Measurements from ENCODE around the gene KRTAP4-9. TPM values are rescaled to one million over a fixed set of nuclear protein-coding genes. Genes with fewer than 3 reads are reported as not detected.

KRTAP4-9 gene
- total and polyA plus RNA-seq, 2 of the 13 experiments (the other 11 are each of a cell fraction or from before 2014, with no cell fraction given) = not detected

- Histone ChIP-seq H3K4me1 (ENCODE audit: insufficient read depth, low read length) (no peaks in the 10 kb centered on the region), H3K9me3 (ENCODE audit: low read length) (no peaks in the 10 kb centered on the region), H3K27ac (ENCODE audit: extremely low read length, insufficient read depth, low read length) (no peak overlapping the region), H3K27me3 (ENCODE audit: control insufficient read depth in 1 of 2, insufficient read depth in 2 of 2, low read length in 2 of 2) (peaks cover 0 to 4% of the 10 kb centered on the region in 2 experiments; a peak in 2 of 5 replicates), H4K20me1 (ENCODE audit: insufficient read depth, low read length) (no peaks in the 10 kb centered on the region), H3K36me3 (replicated peaks in 1 of 2; ENCODE audit: control insufficient read depth in 1 of 2, insufficient read depth in 2 of 2, low read length in 2 of 2) (no peaks in the 10 kb centered on the region), H3K4me3 (replicated peaks in 1 of 3; ENCODE audit: insufficient read depth in 1 of 3, low read depth in 2 of 3, low read length in 3 of 3) (no peak overlapping the region), H3K4me2 (ENCODE audit: low read depth, low read length) (no peak overlapping the region), H3K9ac (ENCODE audit: insufficient read depth, low read depth, low read length) (no peak overlapping the region), H3K79me2 (ENCODE audit: insufficient read depth, low read length) (no peaks in the 10 kb centered on the region), H2AFZ (ENCODE audit: low read length) (no peak overlapping the region)
- intact Hi-C loops (cut with micrococcal nuclease; ENCODE audit: unreplicated experiment) (no loop called here), in situ Hi-C loops (cut with HindIII; ENCODE audit: extremely low pct_ligation_motif_present, low pct_unique_long_range_greater_than_20kb) (no loop called here)
- CTCF ChIA-PET (ENCODE audit: low intra/inter-chr PET ratio, low total read pairs) = no interaction called here
- POLR2A ChIA-PET = no interaction called here
- no peak for DNase-seq (ENCODE audit: low spot score)
- FAIRE-seq = no peak
- BruUV-seq (replicated peaks) = no TSS peak
- ATAC-seq = no peak
- 60% methylated on average over 4 of the region's 4 CpGs for WGBS (ENCODE audit: low lambda C conversion rate)
- TF ChIP-seq ZNF160 (CRISPR knock-in tag; IDR thresholded peaks at IDR 0.05) (no peak), MAF1 (CRISPR knock-in tag; IDR thresholded peaks at IDR 0.05; ENCODE audit: borderline replicate concordance) (no peak), AGO1 (IDR thresholded peaks at IDR 0.05; ENCODE audit: low read depth, low read length, poor library complexity, severe bottlenecking) (no peak), ETV6 (CRISPR knock-in tag; conservative IDR thresholded peaks at IDR 0.05) (no peak), FOXC1 (CRISPR knock-in tag; IDR thresholded peaks at IDR 0.05; ENCODE audit: borderline replicate concordance) (no peak), ZNF180 (CRISPR knock-in tag; IDR thresholded peaks at IDR 0.05; ENCODE audit: borderline replicate concordance, low read depth) (no peak), TARDBP (CRISPR knock-in tag; IDR thresholded peaks at IDR 0.05) (no peak), ZNF577 (CRISPR knock-in tag; IDR thresholded peaks at IDR 0.05; ENCODE audit: borderline replicate concordance, low read depth) (no peak), CBX1 (IDR thresholded peaks at IDR 0.05; ENCODE audit: low read depth) (no peak), NFKBIZ (CRISPR knock-in tag; IDR thresholded peaks at IDR 0.05) (no peak), ZNF768 (CRISPR knock-in tag; IDR thresholded peaks at IDR 0.05) (no peak), ZNF761 (CRISPR knock-in tag; conservative IDR thresholded peaks at IDR 0.05) (no peak), TFDP1 (CRISPR knock-in tag; IDR thresholded peaks at IDR 0.05; ENCODE audit: borderline replicate concordance) (no peak), KDM1A (CRISPR knock-in tag; IDR thresholded peaks at IDR 0.05) (no peak), TFDP2 (CRISPR knock-in tag; IDR thresholded peaks at IDR 0.05) (no peak)
Measured at GRCh38 chr17:41118721-41119120, 13.5 kb downstream of the KRTAP4-9 start.

Data from HepG2 (cell line).